GM12864 (cell line): ENCODE data around the gene NEB.

Experiments used
- DNase-seq: peaks from one replicate; pipeline ENCODE4 v3.0.0-alpha.2; 2011; ENCODE audit warnings: low read depth
- H3K4me3 ChIP-seq: 2 replicates; pipeline ENCODE4 v1.5.1; 2011; ENCODE audit warnings: mild to moderate bottlenecking, low read depth, low read length, control low read depth
- TF ChIP-seq, protein P1 (sequence below): IDR thresholded peaks from 2 replicates; pipeline ENCODE4 v1.5.1; 2011; ENCODE audit warnings: low read depth, mild to moderate bottlenecking, moderate library complexity, low read length, control low read depth, inconsistent platforms; ENCODE audit errors: missing control alignments

NEB gene

DNA sequence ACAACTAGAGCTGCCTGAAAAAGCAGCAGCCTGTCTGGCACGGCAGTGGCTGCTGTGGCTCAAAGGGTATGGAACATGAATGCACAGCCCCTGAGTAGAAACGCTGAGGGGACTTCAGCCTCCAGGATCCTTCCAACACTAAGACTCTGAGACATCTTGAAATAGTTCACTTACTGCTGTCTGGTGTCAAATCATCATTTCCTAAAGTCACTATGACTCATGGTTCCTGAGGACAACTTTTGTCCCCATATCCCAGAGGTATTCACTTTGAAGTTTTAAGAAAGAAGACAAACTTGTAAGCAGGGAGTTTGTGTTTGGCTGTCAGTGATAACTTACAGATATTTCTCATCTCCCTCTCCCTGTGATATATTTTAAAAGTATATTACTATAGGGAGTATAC lies 33.3 kb upstream of the NEB start:
- TF ChIP-seq, protein P1, sequence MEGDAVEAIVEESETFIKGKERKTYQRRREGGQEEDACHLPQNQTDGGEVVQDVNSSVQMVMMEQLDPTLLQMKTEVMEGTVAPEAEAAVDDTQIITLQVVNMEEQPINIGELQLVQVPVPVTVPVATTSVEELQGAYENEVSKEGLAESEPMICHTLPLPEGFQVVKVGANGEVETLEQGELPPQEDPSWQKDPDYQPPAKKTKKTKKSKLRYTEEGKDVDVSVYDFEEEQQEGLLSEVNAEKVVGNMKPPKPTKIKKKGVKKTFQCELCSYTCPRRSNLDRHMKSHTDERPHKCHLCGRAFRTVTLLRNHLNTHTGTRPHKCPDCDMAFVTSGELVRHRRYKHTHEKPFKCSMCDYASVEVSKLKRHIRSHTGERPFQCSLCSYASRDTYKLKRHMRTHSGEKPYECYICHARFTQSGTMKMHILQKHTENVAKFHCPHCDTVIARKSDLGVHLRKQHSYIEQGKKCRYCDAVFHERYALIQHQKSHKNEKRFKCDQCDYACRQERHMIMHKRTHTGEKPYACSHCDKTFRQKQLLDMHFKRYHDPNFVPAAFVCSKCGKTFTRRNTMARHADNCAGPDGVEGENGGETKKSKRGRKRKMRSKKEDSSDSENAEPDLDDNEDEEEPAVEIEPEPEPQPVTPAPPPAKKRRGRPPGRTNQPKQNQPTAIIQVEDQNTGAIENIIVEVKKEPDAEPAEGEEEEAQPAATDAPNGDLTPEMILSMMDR, result no peak

DNA sequence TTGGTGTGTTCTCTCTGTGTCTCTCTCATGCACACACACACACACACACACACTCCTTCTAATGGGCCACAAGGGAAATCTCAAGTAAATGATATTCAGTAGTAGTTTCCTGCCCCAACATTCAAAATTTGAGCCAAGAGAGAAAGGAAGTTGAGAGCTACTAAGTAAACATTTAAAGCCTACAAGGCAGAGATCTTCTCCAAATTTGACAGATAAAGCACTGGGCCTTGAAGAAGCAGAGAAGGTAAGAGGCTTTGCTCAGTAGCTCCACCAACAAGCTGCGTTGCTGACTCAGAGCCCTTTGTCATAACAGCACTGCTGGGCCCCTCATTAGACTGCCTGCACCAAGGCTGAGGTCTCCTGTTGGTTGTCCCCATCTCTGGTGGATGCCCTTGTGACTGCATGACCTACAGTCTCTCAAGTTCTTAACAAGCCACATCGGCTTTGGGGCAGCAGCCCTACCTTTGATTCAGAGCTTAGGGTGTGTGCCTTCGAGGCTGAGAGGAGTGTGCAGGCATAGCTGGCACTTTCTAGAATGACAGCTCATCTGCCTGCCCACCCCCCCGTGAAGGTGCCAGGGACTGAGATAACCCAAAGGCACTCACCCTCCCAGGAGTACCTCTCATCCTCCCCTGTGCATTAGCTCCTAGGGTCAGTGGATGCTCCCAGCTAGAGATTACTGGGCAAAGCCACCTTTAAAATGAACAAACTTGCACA lies 32.3 kb upstream of the NEB start:
- TF ChIP-seq, protein P1, result no peak
- no peak for DNase-seq
- H3K4me3 ChIP-seq, result no peak overlapping the region

More for the DNA sequence above, 33.3 kb upstream of the NEB start:
- no peak for DNase-seq
- no peak overlapping the region for H3K4me3 ChIP-seq

DNA sequence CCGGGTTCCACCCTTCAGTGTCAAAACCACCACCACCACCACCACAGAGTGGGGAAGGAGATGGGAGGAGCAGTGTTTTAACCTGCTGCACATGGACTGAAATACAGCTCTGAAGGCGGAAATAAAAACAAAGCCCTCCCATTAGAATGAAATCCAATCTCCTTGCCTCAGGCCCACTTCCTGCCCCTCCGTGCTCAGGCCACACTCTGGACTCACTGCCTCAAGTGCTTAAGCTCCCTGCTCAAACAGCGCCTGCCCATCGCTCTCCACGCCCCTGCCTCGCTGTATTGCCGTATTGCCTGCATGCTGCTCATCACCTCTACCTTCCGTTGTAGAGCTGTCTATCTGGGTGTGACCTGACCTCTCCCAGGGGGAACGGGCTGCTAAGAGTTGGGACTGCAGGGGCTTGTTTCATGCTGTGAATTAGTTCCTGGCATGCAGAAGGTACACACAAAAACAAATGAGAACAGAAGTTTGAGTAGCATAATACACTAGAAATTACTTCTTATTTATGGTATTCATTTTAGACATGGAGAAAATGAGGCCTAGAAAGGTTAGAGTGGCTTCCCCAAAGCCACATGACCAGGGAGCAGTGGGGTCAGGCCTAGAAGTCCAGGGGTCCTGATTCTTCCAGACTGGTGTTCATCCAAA lies 31.6 kb upstream of the NEB start:
- no peak overlapping the region for H3K4me3 ChIP-seq
- no peak for DNase-seq
- TF ChIP-seq, protein P1, result no peak

GRCh38 chr2:151762694-151763093 lies 28.4 kb upstream of the NEB start:
- no peak overlapping the region for H3K4me3 ChIP-seq
- no peak for DNase-seq
- TF ChIP-seq, protein P1, result no peak

DNA sequence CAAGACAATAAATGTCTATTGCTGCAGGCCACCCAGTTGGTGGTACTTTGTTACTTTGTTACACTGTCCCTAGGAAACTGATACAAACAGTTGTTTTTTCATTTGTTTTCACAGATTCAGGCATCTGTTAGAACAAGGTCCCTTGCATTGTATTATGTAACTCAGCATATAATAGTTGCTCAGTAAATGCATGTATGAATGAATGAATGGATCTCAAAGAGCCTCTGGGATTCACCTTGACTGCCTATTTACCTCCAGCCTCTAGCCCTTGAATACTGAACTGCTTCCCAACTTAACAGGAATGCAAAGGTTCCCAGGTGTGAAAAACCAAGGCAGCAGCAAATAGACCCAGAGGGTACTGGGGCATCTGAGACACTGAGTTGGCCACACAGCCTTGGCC lies 27.4 kb upstream of the NEB start:
- TF ChIP-seq, protein P1, result no peak

DNA sequence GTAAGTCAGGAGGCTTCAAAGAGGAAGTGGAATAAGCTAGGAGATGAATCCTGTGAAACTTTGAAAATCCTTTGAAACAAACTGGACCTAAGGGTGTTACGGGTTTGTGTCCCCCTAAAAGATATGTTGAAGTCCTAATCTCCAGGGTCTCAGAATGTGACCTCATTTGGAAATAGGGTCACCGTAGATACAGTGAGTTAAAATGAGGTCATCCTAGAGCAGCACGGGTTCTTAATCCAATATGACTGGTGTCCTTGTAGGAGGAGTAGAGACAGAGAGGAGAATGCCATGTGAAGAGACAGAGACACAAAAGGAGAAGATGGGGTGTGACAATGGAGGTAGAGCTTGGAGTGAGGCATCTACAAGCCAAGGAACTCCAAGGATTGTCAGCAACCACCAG lies 26.9 kb upstream of the NEB start:
- DNase-seq, result no peak
- no peak overlapping the region for H3K4me3 ChIP-seq
- TF ChIP-seq, protein P1, result no peak

More for the DNA sequence above, 27.4 kb upstream of the NEB start:
- no peak for DNase-seq
- H3K4me3 ChIP-seq, result no peak overlapping the region
